Osteoblast (primary cell): ENCODE results near the gene MRPL12. TPM values are rescaled to one million over a fixed set of nuclear protein-coding genes. Genes with fewer than 3 reads are reported as not detected.
"Not testable (repeated sequence)": the region's sequence is repeated elsewhere in the genome, so short reads cannot be mapped to it uniquely, and the experiment has no call there.

Experiments used
- DNase-seq: peaks from one replicate; pipeline ENCODE4 v3.0.0; 2011; ENCODE audit warnings: low spot score, mixed read lengths; ENCODE audit not compliant: insufficient read length; ENCODE audit errors: missing footprints
- H2AFZ ChIP-seq: 2 replicates; pipeline ENCODE4 v1.6.0; 2011; ENCODE audit warnings: mild to moderate bottlenecking, low read length
- H3K27ac ChIP-seq: 2 replicates; pipeline ENCODE4 v1.5.1; 2011; ENCODE audit warnings: mild to moderate bottlenecking, low read depth, low read length, moderate library complexity
- H3K27me3 ChIP-seq: 2 replicates; pipeline ENCODE4 v1.6.0; 2012; ENCODE audit warnings: mild to moderate bottlenecking, control low read depth, inconsistent platforms, low read length, moderate library complexity; ENCODE audit not compliant: insufficient read depth
- H3K36me3 ChIP-seq: 2 replicates; pipeline ENCODE4 v1.5.1; 2011; ENCODE audit warnings: mild to moderate bottlenecking, low read length, control low read depth, moderate library complexity; ENCODE audit not compliant: insufficient read depth
- H3K4me1 ChIP-seq: 2 replicates; pipeline ENCODE4 v1.5.1; 2011; ENCODE audit warnings: mild to moderate bottlenecking, low read length, control low read depth, moderate library complexity; ENCODE audit not compliant: insufficient read depth
- H3K4me2 ChIP-seq: 2 replicates; pipeline ENCODE4 v1.6.0; 2011; ENCODE audit warnings: mild to moderate bottlenecking, low read length; ENCODE audit not compliant: insufficient read depth
- H3K4me3 ChIP-seq: fragments of 200-600 bp; sonication (generic); 3 replicates; pipeline ENCODE4 v1.5.1; 2012; ENCODE audit warnings: mild to moderate bottlenecking, low read length, inconsistent platforms; ENCODE audit not compliant: insufficient read depth
- H3K79me2 ChIP-seq: 2 replicates; pipeline ENCODE4 v1.6.0; 2012; ENCODE audit warnings: mild to moderate bottlenecking, low read length, control low read depth, inconsistent platforms; ENCODE audit not compliant: insufficient read depth
- H3K9me3 ChIP-seq: 2 replicates; pipeline ENCODE4 v1.5.1; 2011; ENCODE audit warnings: low read depth, low read length, control low read depth
- H4K20me1 ChIP-seq: 2 replicates; pipeline ENCODE4 v1.6.0; 2012; ENCODE audit warnings: mild to moderate bottlenecking, low read length, control low read depth; ENCODE audit not compliant: insufficient read depth
- CTCF ChIP-seq: IDR thresholded peaks from 2 replicates; pipeline ENCODE4 v1.5.1; 2011; ENCODE audit warnings: mild to moderate bottlenecking, low read depth, low read length, moderate library complexity; ENCODE audit errors: extremely low read depth
- total RNA-seq: library from RNA; depleted of rRNA; stranded (reverse); fragments of >200 nt; gene quantifications from 2 replicates; pipeline ENCODE4 v1.2.3, GENCODE V29; 2012

MRPL12 gene
- total RNA-seq, 1 donor = 6.2 TPM

GRCh38 chr17:81738801-81739393 is 35.7 kb downstream of the MRPL12 start:
- Histone ChIP-seq H3K27me3 (peaks cover 10% of the 10 kb centered on the region), H3K4me3 (no peak overlapping the region), H3K36me3 (no peaks in the 10 kb centered on the region)

GRCh38 chr17:81739593-81739992 is 36.4 kb downstream of the MRPL12 start:
- H3K27ac ChIP-seq, H3K9me3 ChIP-seq, H3K79me2 ChIP-seq, H4K20me1 ChIP-seq, H3K4me3 ChIP-seq, H2AFZ ChIP-seq, H3K36me3 ChIP-seq, DNase-seq, H3K4me2 ChIP-seq: not testable (repeated sequence)
- peaks cover 11% of the 10 kb centered on the region for H3K4me1 ChIP-seq
- peaks cover 10% of the 10 kb centered on the region for H3K27me3 ChIP-seq

More at GRCh38 chr17:81738801-81739393, 35.7 kb downstream of the MRPL12 start:
- Histone ChIP-seq H3K9me3 (no peaks in the 10 kb centered on the region), H3K4me2 (no peak overlapping the region), H3K27ac (no peak overlapping the region), H3K4me1 (peaks cover 11% of the 10 kb centered on the region), H3K79me2 (no peaks in the 10 kb centered on the region), H2AFZ (no peak overlapping the region), H4K20me1 (no peaks in the 10 kb centered on the region)
- DNase-seq = peak; percentile 62
- TF ChIP-seq CTCF = no peak

- Histone ChIP-seq H3K9me3 (no peaks in the 10 kb centered on the region), H3K4me2 (no peak overlapping the region), H3K36me3 (no peaks in the 10 kb centered on the region), H3K79me2 (no peaks in the 10 kb centered on the region), H4K20me1 (no peaks in the 10 kb centered on the region), H3K27ac (no peak overlapping the region), H3K4me3 (no peak overlapping the region), H2AFZ (no peak overlapping the region), H3K4me1 (peaks cover 7% of the 10 kb centered on the region), H3K27me3 (peaks cover 10% of the 10 kb centered on the region)
- DNase-seq = peak; percentile 71
- TF ChIP-seq CTCF = no peak
Observed at GRCh38 chr17:81740395-81740961, 37.3 kb downstream of the MRPL12 start.

GRCh38 chr17:81741049-81741593 is 38.0 kb downstream of the MRPL12 start:
- Histone ChIP-seq H3K4me3 (no peak overlapping the region), H3K36me3 (no peaks in the 10 kb centered on the region), H3K4me1 (peaks cover under 1% of the 10 kb centered on the region), H3K27me3 (peaks cover 10% of the 10 kb centered on the region), H3K27ac (no peak overlapping the region), H2AFZ (no peak overlapping the region), H3K9me3 (no peaks in the 10 kb centered on the region), H4K20me1 (no peaks in the 10 kb centered on the region), H3K79me2 (no peaks in the 10 kb centered on the region), H3K4me2 (no peak overlapping the region)
- TF ChIP-seq CTCF = no peak
- DNase-seq = peak; percentile 88
